ENCODE results near the gene IFNA6.

Gene IFNA6

DNA sequence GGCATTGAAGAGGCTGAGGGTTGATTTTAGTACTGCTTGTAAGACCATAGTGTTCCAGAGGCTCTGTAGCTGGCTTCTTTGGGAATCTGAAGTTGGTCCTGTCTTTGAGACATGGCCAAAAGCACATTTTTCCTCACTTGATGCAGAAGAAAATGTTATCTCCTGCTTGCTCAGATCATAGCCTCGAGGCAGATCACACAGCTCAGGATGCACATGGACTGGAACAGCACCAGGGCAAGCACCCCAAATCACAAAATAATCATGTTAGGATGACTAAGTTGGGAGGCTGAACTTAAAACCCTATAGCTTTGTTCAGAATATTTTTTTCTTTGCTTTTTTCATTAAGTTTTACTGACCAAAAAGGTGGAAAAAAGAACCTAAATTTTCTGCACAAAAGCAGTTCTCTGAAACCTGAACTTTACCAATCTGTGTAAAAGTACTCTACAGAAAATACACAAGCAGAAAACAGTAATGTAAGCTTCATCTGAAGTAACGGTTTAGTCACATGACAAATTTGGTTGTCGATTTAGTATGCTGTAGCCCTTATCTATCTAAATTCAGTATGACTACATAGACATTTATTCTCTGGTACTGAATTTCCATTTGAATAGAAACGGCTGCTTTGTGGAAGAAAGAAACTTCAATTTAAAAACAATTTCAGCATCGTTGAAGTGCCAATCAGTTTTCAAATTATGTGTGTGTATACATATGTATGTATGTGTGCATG is 18.8 kb downstream of the IFNA6 start:
- no peak for DNase-seq (ENCODE audit: low read depth)

DNA sequence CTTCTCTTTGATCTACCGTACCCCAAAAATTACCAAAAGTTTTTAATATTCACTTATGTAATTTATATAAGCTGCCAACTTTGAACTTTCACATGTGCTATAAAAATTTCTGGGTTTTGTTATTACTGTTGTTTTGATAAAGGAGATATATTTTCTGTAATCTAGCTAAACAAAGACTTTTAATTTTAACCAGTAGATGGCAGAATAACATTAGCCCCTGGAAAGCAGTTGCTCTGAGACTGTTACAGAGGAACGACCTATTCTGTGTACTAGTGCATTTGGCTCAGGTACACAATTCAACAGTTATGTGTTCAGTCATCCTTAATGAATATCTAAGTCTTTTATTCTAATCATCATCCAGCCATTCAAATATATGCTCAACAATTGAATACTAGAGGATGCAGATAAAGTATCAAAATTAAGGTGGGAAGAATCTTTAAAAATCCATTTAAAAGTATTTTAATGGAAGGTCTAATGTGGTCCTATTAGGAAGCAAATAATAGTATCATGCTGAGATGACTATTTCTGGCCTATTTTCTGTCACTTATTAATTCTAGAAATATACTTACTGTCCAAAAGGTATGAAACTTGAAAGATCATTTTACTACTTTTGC is 24.1 kb downstream of the IFNA6 start:
- DNase-seq (ENCODE audit: low read depth): no peak

DNA sequence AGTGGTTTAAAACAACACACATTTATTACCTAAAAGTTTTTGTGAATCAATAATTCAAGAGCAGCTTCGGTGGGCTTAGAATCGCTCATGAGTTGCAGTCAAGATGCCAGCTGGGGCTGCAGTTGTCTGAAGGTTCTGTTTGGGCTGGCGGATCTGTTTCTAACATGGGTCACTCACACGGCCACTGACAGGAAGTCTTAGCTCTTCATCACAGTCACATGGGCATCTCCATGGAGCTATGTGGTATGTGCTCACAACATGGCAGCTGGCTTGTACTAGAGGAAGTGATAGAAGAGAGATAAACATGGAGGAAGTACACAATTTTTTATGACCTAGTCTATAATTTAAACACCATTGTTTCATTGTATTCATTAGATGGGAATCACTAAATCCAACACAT is 26.6 kb downstream of the IFNA6 start:
- no peak for DNase-seq (ENCODE audit: low read depth)

DNA sequence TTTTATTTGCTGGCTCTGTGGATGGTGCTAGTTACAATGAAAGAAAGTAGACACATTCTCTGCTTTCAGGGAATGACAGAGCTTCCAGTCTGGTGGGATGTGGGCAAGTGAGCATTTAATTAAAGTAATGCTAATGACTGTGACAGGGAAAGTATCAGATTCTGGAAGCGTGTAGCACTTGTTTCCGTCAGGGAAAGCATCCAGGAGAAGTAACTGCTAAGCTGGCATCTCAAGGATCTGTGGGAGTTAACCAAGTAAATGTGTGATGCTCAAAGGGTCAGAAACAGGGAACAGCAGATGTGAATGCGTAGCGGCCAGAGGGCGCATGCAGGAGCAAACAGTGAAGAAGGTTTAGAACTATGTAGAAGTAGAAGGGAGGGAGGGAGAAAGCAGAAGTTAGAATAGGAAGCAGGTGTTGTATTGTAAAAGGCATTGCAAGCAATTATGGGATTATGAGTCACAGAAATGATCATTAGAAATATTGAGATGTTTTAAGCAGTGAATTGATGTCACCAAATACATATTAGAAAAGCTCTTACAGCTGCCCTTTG is 27.7 kb downstream of the IFNA6 start:
- no peak for DNase-seq (ENCODE audit: low read depth)

DNA sequence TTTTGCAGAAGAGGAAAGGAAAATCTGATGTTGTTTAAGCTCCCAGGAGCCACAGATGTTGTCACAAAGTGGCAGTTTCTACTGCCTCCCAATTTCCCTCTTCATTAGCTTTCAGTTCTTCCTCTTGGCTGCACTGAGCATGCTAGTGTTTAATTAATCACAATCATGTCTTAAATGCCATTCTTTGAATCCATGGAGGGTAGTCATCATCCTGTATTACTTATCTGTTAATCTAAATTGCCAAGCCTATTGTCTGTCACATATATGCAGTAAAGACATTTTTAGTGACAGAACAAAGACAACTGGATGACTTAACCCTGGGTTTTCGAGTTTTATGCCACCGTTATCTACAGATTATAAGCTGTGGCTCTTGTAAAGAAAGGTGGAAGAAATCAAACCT is 30.2 kb downstream of the IFNA6 start:
- no peak for DNase-seq (ENCODE audit: low read depth)

DNA sequence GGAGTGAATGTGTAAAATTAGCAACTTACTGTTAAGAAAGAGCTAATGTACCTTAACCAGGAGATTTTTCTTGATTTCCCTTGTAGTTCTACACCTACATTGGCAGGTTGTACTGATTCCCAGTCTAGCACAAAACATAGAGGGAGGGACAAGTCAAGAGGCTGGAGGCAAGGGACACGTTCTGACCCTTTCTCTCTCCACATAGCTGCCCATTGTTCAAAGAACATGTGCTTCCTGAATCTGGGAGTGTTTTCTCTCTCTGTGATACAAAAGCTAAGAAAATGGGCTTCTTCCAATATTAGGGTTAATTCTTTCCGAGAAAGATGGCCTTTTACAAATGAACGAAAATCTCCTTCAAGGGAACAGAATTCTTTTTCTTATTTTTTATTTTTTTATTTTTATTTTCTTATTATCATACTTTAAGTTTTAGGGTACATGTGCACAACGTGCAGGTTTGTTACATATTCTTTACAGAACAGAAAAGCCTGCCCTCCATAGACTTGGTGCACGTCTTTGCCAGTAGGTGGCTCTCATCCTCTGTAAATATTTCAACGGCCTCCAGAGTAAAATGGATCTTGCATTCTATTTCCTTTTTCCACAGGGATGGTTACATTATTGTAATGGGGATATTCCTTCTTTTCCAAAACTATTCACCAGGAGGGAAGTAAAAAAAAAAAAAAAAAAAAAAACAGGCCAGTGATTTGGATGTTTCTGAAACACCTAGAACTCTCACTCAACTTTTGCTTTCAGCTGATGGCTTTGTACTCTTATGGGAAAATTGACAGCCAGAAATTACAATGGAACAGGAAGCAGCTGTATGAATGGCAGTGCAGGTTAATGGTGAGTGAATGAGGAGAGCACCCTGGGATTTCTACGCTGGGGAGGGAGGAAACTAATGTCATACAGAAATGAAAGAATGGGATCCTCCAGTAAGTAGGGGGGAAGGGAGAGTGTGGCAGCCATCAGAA is 32.4 kb downstream of the IFNA6 start:
- no peak for DNase-seq (ENCODE audit: low read depth)

DNA sequence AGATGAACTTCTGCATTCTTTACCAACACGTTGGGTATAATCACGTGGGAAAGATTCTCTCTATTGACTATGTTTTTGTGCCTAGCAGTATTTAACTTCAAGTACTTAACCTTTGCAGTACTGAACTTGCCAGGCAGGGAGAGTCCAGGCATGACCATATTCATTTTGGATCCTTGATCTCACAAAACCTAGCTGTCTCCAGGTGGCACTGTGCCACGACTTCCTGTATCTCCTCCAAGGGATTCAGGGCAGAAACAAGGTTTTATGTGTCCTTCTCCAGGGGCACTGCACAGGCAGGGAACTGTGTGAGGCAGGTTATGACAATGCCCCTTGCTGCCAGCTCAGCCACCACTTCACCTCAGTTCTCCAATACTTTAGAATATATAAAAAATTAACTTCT is 33.8 kb downstream of the IFNA6 start:
- DNase-seq (ENCODE audit: low read depth): no peak

DNA sequence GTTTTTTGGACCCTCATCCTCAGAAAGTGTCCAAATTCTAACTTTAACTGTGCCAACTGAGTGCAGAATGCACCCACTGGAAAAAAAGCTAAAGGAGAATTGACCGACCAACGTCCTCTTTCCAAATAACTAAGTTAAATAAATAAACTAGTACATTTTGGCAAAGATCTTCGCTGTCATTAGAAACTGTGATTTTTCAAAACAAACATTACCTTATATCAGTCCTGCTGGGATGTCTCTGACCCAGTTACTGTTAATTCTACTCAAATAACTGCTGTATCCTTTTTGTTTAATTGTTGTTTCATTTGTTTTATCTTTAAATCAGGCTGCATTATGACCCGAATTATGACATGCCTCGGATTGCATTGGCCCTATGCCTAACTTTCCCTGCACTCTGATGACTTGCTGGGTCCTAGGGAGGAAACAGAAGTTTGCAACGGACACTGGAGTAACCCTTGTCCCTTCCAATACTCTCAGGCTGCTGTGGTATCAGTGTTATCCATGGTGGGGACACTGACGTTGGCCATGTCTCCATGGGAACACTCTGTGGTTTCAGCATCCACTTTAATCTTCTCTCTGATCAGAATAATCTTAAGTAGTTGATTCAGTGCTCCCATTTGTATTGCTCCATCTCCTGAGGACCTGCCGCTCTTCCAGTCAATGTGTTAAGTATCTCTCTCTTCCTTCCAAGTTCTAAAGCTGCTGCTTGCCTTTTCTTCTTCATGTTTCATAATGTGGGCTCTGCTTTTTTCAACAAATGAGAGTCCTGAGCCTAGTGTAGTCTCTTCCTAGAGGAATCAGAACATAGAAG is 34.5 kb downstream of the IFNA6 start:
- no peak for DNase-seq (ENCODE audit: low read depth)

DNA sequence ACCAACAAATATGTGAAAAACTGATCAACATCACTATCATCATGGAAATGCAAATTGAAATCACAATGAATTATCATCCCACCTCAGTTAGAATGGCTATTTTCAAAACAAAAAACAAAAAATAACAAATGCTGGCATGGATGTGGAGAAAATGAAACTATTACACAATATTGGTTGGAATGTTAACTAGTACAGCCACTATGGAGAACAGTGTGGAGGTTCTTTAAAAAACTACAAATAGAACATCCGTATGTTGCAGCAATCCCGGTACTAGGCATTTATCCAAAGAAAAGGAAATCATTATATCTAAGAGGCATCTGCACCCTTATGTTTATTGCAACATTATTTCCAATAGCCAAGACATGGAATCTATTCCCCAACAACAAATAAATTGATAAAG is 36.5 kb downstream of the IFNA6 start:
- DNase-seq (ENCODE audit: low read depth): no peak

DNA sequence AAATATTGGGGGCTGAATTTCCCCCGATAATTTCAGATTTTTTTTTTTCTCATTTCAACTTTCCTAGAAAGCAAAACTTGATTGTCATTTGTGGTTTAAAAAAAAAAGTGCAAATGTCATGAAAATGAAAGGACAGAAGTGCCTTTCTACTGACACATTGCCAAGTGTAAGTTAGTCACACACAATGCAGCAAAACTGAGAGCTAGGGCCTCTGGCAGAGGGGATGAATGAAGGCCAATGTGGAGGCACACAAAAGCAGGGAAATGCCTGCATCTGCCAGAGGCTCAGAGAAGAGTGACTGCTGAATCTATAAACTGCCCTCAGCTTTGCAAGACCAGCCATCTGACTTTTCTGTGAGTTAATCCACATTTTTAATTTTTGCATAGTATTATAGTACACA is 38.8 kb downstream of the IFNA6 start:
- DNase-seq (ENCODE audit: low read depth): no peak

DNA sequence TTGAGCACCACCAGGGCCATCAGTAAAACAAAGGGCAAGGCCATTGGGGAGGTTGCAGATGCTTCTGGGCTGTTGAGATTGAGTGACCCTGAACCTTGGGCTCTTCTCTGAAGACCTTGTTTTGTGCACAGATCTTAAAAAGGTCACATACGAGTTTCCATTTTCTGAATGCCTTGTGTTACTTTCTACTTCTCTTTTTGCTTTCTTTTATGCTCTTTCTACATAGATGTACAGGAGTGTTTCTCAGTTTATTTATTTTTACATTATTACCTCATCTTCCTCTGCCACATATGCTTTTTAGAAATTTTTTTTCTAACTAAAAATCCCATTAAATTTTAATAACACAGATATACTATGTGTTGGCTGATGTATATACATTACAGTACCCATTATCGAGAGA is 45.5 kb downstream of the IFNA6 start, which contains the start of gene IFNA5:
IFNA5 (minus strand) TSS at position 101 of the 400 bp plus-strand sequence; CDS start at position 44, 57 bp downstream.
- DNase-seq (ENCODE audit: low read depth): no peak

All from stimulated activated CD8-positive, alpha-beta memory T cell treated with anti-CD3 and anti-CD28 coated beads, Interleukin-15, amount 100 ng/mL, for 1 hour (primary cell).